Brain microvascular endothelial cell (primary cell): Measurements from ENCODE around the gene KLHL2.
"Not testable (repeated sequence)": the region's sequence is repeated elsewhere in the genome, so short reads cannot be mapped to it uniquely, and the experiment has no call there.

Experiments
- DNase-seq: peaks from one replicate; pipeline ENCODE4 v3.0.0-alpha.2; 2020
- H3K27ac ChIP-seq: fragments of 250-450 bp; sonication (Bioruptor Pico); 2 replicates; pipeline ENCODE4 v1.5.1; 2020; ENCODE audit warnings: mild to moderate bottlenecking, moderate library complexity
- H3K27me3 ChIP-seq: fragments of 250-450 bp; sonication (Bioruptor Pico); replicated peaks from 2 replicates; pipeline ENCODE4 v1.5.1; 2020; ENCODE audit warnings: mild to moderate bottlenecking
- H3K36me3 ChIP-seq: fragments of 250-450 bp; sonication (Bioruptor Pico); replicated peaks from 2 replicates; pipeline ENCODE4 v1.5.1; 2020; ENCODE audit warnings: mild to moderate bottlenecking
- H3K4me3 ChIP-seq: 2 replicates; pipeline ENCODE4 v1.5.1; 2011; ENCODE audit warnings: low read depth, mild to moderate bottlenecking, control low read depth, low read length, moderate library complexity
- in situ Hi-C: cut with HindIII; loops from 2 replicates; pipeline ENCODE4 v1.10.0; 2017; ENCODE audit warnings: low sequenced_read_pairs, low pct_ligation_motif_present
- TF ChIP-seq, protein P1 (sequence below): IDR thresholded peaks from 2 replicates; pipeline ENCODE4 v1.5.1; 2011; ENCODE audit warnings: low read depth, mild to moderate bottlenecking, moderate library complexity, low read length, control low read depth, inconsistent platforms; ENCODE audit errors: missing control alignments

KLHL2 gene

DNA sequence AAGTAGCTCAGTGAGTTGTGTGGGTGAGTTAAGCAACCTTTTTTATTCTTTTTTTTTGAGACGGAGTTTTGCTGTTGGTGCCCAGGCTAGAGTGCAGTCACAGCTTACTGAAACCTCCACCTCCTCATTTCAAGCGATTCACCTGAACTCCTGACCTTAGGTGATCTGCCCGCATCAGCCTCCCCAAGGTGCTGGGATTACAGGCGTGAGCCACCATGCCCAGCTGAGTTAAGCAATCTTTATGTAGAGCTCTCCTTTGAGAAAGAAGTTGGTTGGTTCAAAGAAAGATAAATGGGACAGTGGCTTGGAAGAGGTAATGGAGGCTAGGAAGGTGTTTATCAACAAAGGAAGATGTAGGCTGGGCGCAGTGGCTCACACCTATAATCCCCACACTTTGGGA is 123.3 kb downstream of the KLHL2 start:
- Histone ChIP-seq H3K27me3 (no peaks in the 10 kb centered on the region), H3K36me3 (peaks cover 14% of the 10 kb centered on the region), H3K4me3 (peak overlapping the region; percentile 97), H3K27ac (no peak overlapping the region)
- TF ChIP-seq, protein P1, sequence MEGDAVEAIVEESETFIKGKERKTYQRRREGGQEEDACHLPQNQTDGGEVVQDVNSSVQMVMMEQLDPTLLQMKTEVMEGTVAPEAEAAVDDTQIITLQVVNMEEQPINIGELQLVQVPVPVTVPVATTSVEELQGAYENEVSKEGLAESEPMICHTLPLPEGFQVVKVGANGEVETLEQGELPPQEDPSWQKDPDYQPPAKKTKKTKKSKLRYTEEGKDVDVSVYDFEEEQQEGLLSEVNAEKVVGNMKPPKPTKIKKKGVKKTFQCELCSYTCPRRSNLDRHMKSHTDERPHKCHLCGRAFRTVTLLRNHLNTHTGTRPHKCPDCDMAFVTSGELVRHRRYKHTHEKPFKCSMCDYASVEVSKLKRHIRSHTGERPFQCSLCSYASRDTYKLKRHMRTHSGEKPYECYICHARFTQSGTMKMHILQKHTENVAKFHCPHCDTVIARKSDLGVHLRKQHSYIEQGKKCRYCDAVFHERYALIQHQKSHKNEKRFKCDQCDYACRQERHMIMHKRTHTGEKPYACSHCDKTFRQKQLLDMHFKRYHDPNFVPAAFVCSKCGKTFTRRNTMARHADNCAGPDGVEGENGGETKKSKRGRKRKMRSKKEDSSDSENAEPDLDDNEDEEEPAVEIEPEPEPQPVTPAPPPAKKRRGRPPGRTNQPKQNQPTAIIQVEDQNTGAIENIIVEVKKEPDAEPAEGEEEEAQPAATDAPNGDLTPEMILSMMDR, result no peak
- in situ Hi-C loops, result no loop called here
- DNase-seq, result no peak

DNA sequence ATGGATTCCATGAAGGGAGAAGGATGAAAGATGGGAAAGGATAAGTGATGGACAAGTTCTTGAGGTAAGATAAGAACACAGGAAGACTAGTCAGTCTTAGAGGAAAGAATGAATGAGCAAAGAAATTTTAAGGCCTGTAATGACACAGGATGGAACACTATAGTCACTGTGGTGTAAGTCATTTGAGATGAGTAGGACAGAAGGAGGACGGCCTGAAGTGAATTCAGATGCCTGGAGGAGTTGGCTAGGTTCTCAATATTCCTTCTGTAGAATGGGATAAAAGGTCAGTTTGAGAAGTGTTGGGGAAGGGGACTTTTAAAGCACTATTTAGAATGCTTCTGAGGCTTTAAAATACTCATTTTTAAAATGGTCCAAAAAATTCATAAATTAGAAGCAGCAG is 124.0 kb downstream of the KLHL2 start:
- Histone ChIP-seq H3K27ac (no peak overlapping the region), H3K27me3 (no peaks in the 10 kb centered on the region), H3K36me3 (peaks cover 14% of the 10 kb centered on the region), H3K4me3 (peak overlapping the region; percentile 97)
- TF ChIP-seq, protein P1, result peak; percentile 14
- DNase-seq, result no peak
- in situ Hi-C loops, result no loop called here

DNA sequence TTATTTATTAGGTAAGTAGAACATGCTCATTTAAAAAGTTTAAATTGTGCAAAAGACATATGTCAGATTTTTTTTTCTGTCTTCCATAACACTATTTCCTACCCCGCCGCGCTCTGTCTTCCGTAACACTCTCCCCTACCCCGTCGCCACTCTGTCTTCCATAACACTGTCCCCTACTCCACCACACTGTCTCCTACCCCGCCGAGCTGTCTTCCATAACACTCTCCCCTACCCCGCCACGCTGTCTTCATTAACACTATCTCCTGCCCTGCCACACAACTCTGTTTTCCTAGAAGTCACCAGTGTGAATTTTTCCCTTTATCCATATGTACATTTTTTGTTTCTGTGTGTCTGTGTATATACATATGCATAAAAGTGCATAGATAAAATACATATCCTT is 124.5 kb downstream of the KLHL2 start:
- in situ Hi-C loops, result no loop called here
- no peaks in the 10 kb centered on the region for H3K27me3 ChIP-seq

DNA sequence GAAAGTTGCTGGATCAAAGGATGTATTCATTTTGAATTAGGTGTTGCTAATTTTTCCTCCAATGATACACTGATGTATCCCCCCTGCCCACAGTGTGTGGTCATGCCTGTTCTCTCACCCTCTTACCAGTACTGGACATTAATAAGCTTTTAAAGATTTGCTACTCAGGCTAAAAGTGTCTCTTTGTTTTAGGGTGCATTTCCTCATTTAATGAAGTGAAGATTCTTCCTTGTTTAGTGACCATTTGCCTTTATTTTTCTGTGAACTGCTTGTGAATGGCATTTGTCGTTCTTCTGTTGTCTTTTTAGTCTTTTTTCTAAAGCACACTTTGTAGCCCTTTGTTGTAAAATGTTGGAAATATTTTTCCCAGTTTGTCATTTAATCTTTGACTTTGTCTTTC is 125.1 kb downstream of the KLHL2 start:
- TF ChIP-seq, protein P1, result no peak
- Histone ChIP-seq H3K36me3 (peaks cover 15% of the 10 kb centered on the region), H3K4me3 (peak overlapping the region; percentile 97), H3K27me3 (no peaks in the 10 kb centered on the region), H3K27ac (no peak overlapping the region)
- in situ Hi-C loops, result no loop called here
- DNase-seq, result no peak

More for the DNA sequence above, 124.5 kb downstream of the KLHL2 start:
- TF ChIP-seq, protein P1, result no peak
- peaks cover 14% of the 10 kb centered on the region for H3K36me3 ChIP-seq
- DNase-seq, result no peak
- peak overlapping the region; percentile 97 for H3K4me3 ChIP-seq
- no peak overlapping the region for H3K27ac ChIP-seq

DNA sequence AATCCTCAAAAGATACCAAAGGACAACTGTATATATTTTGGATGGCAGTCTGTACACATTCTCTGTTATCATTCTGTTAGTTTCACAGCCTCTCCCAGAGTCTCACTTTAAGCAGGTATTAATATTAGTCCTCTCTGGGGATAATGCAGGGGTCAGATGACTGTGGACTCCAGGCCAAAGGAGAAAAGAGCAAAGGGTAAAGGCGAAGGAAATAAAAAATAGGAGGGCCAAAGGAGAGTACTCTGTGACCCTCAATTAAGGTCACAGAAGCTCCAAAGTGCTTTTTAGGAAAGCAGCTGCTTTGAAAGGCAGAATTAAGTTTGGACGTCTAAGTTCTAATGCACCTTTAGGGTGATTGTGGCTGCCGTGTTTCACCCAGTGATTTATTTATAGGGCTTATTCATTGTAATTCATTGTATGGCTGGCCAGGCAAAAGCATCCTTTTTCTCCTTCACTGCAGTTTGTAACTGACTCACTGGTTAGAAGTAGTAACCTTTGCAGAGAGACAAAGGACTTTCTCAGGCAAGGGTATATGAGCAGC is 127.9 kb downstream of the KLHL2 start:
- Histone ChIP-seq H3K27me3 (no peaks in the 10 kb centered on the region), H3K27ac (no peak overlapping the region), H3K36me3 (peaks cover 31% of the 10 kb centered on the region), H3K4me3 (no peak overlapping the region)
- in situ Hi-C loops, result no loop called here
- DNase-seq, result no peak
- TF ChIP-seq, protein P1, result no peak

DNA sequence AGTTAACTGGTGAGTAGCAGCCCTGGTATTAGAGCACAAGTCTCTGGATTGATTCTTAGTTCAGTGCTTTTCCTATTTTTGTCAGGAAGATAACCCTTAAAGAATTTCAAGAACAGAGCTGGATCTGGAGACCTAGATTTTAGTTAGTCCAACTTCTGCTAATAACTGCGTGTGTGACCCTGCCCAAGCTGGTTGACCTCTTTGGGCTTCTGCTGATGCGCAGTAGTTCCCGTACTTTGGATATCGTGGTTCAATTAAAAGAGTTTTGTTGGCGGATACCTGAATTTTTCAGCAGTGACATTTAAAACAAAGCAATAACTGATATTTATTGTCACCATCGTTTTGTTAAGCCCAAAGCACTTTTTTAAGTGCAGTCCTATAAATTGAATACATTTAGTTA is 129.4 kb downstream of the KLHL2 start:
- H3K27ac ChIP-seq, result no peak overlapping the region
- no peak overlapping the region for H3K4me3 ChIP-seq
- TF ChIP-seq, protein P1, result no peak
- H3K36me3 ChIP-seq, result peaks cover 40% of the 10 kb centered on the region
- no peak for DNase-seq
- in situ Hi-C loops, result no loop called here
- no peaks in the 10 kb centered on the region for H3K27me3 ChIP-seq

DNA sequence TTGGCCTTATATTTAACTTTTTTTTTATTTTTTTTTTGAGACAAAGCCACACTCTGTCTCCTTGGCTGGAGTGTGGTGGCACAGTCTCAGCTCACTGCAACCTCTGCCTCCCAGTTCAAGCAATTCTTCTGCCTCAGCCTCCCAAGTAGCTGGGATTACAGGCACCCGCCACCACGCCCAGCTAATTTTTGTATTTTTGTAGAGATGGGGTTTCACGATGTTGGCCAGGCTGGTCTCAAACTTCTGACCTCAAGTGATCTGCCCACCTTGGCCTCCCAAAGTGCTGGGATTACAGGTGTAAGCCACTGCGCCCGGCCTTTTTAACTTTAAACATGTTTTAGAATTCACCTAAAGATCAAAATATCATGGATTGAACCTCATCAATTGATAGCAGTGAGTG is 135.0 kb downstream of the KLHL2 start:
- H3K4me3 ChIP-seq, H3K27me3 ChIP-seq, H3K27ac ChIP-seq, in situ Hi-C loops, DNase-seq: not testable (repeated sequence)
- peaks cover 31% of the 10 kb centered on the region for H3K36me3 ChIP-seq
